Upper lobe of left lung (tissue), 4 donors: ENCODE measurements around the gene MAP2.

Source experiments
- POLR2A ChIP-seq, 4 donors: fragments of 450-650 bp; IDR thresholded peaks; one replicate each; pipeline ENCODE4 v1.5.1; 2016 to 2017; ENCODE audit warnings: antibody characterized with exemption in 4 of 4, mild to moderate bottlenecking in 2 of 4
- POLR2AphosphoS5 ChIP-seq, 2 donors: sonication (generic); formaldehyde crosslinking; IDR thresholded peaks; one replicate each; pipeline ENCODE4 v1.5.1; 2017; ENCODE audit warnings: antibody characterized with exemption in 2 of 2
- TF ChIP-seq, protein P1 (sequence below), 6 experiments: fragments of 450-650 bp in 4 of 6; fragments of 200-600 bp in 2 of 6; sonication (generic) in 2 of 6; IDR thresholded peaks; one replicate each; pipeline ENCODE4 v1.5.1; 2016 to 2019; ENCODE audit warnings: antibody characterized with exemption in 6 of 6

DNA sequence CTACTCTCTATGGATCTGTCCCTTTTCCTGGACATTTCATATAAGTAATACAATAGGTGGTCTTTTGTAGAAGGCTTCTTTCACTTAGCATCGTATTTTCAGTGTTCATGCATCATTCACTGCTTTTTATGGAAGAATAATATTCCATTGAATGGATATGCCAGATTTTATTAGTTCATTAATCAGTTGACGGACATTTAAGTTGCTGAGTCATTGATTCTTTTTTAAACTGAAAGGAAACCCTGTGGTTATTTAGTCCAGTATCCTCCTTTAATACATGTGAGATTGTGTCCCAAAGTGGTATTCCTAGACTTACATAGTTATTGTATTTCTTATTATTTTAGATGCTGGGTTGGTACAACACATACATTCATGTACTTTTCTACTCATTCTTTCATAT is 185.7 kb downstream of the MAP2 start:
- TF ChIP-seq, protein P1, sequence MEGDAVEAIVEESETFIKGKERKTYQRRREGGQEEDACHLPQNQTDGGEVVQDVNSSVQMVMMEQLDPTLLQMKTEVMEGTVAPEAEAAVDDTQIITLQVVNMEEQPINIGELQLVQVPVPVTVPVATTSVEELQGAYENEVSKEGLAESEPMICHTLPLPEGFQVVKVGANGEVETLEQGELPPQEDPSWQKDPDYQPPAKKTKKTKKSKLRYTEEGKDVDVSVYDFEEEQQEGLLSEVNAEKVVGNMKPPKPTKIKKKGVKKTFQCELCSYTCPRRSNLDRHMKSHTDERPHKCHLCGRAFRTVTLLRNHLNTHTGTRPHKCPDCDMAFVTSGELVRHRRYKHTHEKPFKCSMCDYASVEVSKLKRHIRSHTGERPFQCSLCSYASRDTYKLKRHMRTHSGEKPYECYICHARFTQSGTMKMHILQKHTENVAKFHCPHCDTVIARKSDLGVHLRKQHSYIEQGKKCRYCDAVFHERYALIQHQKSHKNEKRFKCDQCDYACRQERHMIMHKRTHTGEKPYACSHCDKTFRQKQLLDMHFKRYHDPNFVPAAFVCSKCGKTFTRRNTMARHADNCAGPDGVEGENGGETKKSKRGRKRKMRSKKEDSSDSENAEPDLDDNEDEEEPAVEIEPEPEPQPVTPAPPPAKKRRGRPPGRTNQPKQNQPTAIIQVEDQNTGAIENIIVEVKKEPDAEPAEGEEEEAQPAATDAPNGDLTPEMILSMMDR (IDR thresholded peaks at IDR 0.05), result no peak
- no peak for TF ChIP-seq POLR2A (IDR thresholded peaks at IDR 0.05)
- TF ChIP-seq POLR2AphosphoS5 (IDR thresholded peaks at IDR 0.05), result no peak
